Measurements from ENCODE around the gene APOBEC3C.
"Not testable (repeated sequence)": the region's sequence is repeated elsewhere in the genome, so short reads cannot be mapped to it uniquely, and the experiment has no call there.

Gene APOBEC3C

DNA sequence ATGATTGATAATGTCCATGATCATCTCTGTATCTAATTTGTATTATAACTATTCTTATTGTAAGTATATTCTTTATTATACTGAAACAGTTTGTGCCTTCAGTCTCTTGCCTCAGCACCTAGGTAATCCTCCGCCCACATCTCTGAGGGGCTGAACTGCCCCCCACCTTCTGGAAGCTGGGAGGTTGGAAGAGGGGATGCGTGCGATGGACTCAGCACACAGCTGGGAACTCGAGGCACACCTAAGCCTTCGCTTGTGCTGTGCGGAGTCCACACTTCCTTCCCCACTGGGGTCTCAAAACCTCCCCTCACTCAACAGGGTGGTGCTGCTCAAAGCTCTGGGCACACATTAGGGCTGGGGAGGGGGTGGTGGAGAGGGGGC lies 506 bp upstream of the APOBEC3C start:
- H3K9ac ChIP-seq (ENCODE audit: low read depth, low read length); H3K9me3 ChIP-seq (ENCODE audit: control insufficient read depth, insufficient read depth, low read length); H3K4me3 ChIP-seq (ENCODE audit: low read depth, low read length); H3K27me3 ChIP-seq (ENCODE audit: control insufficient read depth, insufficient read depth, low read length); H3K36me3 ChIP-seq (ENCODE audit: control insufficient read depth, insufficient read depth, low read length): not testable (repeated sequence)
- H3K4me1 ChIP-seq (ENCODE audit: control insufficient read depth, insufficient read depth, low read length), result peaks cover 15% of the 10 kb centered on the region

DNA sequence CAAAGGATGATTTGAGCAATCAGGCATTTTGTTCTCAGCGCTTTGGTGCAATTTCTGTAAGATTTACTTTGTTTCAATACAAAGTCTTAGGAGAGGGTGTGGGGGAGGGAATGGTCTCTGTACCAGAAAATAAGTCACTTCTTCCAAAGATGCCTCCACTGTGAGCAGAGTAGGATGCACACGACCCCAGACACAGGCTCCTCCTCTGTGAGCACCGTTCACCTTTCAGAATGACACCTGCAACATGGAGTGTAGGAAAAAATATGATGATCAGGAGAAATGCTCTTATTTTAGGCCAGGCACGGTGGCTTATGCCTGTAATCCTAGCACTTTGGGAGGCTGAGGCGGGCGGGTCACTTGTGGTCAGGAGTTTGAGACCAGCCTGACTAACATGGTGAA lies 665 bp downstream of the APOBEC3C start:
- not testable (repeated sequence) for H3K9ac ChIP-seq (ENCODE audit: low read depth, low read length)
- peak overlapping the region; percentile 33 for H3K4me3 ChIP-seq (ENCODE audit: low read depth, low read length)
- H3K4me1 ChIP-seq (ENCODE audit: control insufficient read depth, insufficient read depth, low read length), result peaks cover 23% of the 10 kb centered on the region

DNA sequence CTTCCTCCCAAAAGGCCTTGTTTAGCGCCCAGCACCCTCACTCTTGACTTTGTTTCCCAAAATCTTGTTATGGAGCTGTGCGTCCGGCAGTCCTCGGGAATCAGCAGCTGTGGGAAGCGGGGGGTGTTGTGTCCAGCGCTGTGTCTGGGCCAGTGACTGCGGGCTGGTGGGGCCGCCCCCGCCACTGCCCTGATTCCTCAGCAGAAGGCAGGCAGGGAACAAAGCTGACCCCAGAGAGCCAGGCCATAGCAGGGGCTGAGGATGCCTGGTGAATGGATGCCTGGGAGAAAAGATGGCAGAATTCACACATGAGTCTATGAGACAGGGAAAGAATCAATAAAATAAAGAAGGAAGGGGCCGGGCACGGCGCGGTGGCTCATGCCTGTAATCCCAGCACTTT lies 2.5 kb downstream of the APOBEC3C start:
- Histone ChIP-seq H3K9ac (ENCODE audit: low read depth, low read length) (no peak overlapping the region), H3K36me3 (ENCODE audit: control insufficient read depth, insufficient read depth, low read length) (no peaks in the 10 kb centered on the region), H3K9me3 (ENCODE audit: control insufficient read depth, insufficient read depth, low read length) (no peaks in the 10 kb centered on the region), H3K4me3 (ENCODE audit: low read depth, low read length) (no peak overlapping the region), H3K27me3 (ENCODE audit: control insufficient read depth, insufficient read depth, low read length) (no peaks in the 10 kb centered on the region), H3K4me1 (ENCODE audit: control insufficient read depth, insufficient read depth, low read length) (peaks cover 24% of the 10 kb centered on the region)

More for the DNA sequence above, 665 bp downstream of the APOBEC3C start:
- not testable (repeated sequence) for H3K9me3 ChIP-seq (ENCODE audit: control insufficient read depth, insufficient read depth, low read length); H3K27me3 ChIP-seq (ENCODE audit: control insufficient read depth, insufficient read depth, low read length); H3K36me3 ChIP-seq (ENCODE audit: control insufficient read depth, insufficient read depth, low read length)

DNA sequence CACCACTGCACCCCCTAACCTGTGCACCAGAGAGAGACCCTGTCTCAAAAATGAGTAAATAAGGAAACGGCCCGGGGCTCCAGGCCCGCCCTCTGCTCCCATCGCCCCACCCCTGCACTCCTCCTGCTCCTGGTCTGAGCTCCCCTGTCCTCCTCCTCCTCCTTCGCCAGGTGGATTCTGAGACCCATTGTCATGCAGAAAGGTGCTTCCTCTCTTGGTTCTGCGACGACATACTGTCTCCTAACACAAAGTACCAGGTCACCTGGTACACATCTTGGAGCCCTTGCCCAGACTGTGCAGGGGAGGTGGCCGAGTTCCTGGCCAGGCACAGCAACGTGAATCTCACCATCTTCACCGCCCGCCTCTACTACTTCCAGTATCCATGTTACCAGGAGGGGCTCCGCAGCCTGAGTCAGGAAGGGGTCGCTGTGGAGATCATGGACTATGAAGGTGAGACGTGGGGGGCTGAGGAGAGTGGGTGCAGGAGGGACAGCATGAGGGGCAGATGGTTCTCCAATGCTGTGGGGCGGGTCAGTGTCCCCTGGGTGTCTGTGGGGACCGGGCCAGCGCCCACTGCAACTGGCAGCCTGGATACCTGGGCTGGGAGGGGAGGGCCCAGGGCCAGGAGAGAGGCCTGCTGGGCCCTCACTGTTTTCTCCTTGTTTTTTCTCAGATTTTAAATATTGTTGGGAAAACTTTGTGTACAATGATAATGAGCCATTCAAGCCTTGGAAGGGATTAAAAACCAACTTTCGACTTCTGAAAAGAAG lies 3.7 kb downstream of the APOBEC3C start:
- peaks cover 26% of the 10 kb centered on the region for H3K4me1 ChIP-seq (ENCODE audit: control insufficient read depth, insufficient read depth, low read length)

DNA sequence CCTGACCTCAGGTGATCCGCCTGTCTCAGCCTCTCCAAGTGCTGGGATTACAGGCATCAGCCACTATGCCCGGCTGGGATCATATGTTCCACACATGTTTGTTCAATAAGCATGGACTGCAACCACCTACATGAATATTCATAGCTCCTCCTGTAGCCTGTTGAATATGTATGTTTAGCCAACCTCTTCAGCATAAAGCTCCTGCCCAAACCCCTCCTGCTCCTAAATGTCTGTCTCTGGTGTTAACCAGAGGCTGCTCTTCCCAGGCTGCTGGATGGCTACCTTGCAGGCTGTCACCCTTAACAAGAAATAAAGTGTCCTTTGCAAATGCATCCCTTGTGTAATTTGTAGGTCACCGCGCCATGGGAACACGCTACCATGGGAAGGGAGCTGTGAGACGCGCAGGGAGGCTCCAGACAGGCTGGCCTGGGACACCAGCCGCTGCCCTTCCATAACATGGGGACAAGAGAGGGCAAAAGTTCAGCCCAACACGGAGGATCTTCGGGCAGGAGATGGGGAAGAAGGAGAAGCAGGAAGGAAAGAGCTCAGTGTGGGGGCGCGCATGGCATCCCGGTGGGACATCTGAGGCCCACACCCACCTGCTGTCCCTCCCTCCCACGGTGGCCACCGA lies 6.1 kb downstream of the APOBEC3C start:
- peak overlapping the region; percentile 27 for H3K4me3 ChIP-seq (ENCODE audit: low read depth, low read length)
- H3K9ac ChIP-seq (ENCODE audit: low read depth, low read length), result not testable (repeated sequence)
- H3K4me1 ChIP-seq (ENCODE audit: control insufficient read depth, insufficient read depth, low read length), result peaks cover 19% of the 10 kb centered on the region

More for the DNA sequence above, 3.7 kb downstream of the APOBEC3C start:
- Histone ChIP-seq H3K9me3 (ENCODE audit: control insufficient read depth, insufficient read depth, low read length) (no peaks in the 10 kb centered on the region), H3K27me3 (ENCODE audit: control insufficient read depth, insufficient read depth, low read length) (no peaks in the 10 kb centered on the region), H3K4me3 (ENCODE audit: low read depth, low read length) (peak overlapping the region; percentile 63), H3K36me3 (ENCODE audit: control insufficient read depth, insufficient read depth, low read length) (no peaks in the 10 kb centered on the region), H3K9ac (ENCODE audit: low read depth, low read length) (peak overlapping the region; percentile 37)

DNA sequence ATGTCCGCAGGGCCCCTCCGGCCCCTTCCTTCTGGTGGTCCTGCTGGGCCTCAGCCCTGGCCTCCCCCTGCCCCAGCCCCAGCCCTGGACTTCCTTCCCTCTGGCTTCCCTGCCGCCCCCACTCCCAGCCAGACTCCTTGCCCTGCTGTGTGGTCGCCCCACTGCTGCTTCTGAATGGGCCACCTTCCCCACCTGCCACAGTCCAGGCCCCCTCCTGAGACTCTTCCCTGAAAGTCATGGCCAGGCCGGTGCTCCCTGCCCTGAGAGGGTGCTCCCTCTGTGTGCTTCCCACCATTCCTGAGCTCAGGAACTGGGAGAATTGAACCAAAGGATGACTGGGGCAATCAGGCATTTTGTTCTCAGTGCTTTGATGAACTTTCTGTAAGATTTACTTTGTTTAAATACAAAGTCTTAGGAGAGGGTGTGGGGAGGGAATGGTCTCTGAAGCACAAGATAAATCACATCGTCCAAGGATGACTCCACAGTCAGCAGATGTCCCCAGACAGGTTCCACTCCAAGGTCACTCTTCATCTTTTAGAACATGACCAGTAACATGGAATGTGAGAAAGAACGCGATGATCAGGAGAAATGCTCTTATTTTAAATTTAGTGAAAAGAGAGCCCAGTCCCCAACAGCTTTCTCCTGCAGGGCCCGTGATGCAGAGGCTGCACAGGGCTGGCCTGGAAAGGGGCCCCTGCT lies 7.6 kb downstream of the APOBEC3C start:
- Histone ChIP-seq H3K4me1 (ENCODE audit: control insufficient read depth, insufficient read depth, low read length) (peaks cover 19% of the 10 kb centered on the region), H3K9ac (ENCODE audit: low read depth, low read length) (no peak overlapping the region), H3K27me3 (ENCODE audit: control insufficient read depth, insufficient read depth, low read length) (no peaks in the 10 kb centered on the region), H3K9me3 (ENCODE audit: control insufficient read depth, insufficient read depth, low read length) (no peaks in the 10 kb centered on the region), H3K36me3 (ENCODE audit: control insufficient read depth, insufficient read depth, low read length) (peaks cover 4% of the 10 kb centered on the region), H3K4me3 (ENCODE audit: low read depth, low read length) (peak overlapping the region; percentile 6)

More for the DNA sequence above, 6.1 kb downstream of the APOBEC3C start:
- H3K36me3 ChIP-seq (ENCODE audit: control insufficient read depth, insufficient read depth, low read length); H3K27me3 ChIP-seq (ENCODE audit: control insufficient read depth, insufficient read depth, low read length); H3K9me3 ChIP-seq (ENCODE audit: control insufficient read depth, insufficient read depth, low read length): not testable (repeated sequence)

DNA sequence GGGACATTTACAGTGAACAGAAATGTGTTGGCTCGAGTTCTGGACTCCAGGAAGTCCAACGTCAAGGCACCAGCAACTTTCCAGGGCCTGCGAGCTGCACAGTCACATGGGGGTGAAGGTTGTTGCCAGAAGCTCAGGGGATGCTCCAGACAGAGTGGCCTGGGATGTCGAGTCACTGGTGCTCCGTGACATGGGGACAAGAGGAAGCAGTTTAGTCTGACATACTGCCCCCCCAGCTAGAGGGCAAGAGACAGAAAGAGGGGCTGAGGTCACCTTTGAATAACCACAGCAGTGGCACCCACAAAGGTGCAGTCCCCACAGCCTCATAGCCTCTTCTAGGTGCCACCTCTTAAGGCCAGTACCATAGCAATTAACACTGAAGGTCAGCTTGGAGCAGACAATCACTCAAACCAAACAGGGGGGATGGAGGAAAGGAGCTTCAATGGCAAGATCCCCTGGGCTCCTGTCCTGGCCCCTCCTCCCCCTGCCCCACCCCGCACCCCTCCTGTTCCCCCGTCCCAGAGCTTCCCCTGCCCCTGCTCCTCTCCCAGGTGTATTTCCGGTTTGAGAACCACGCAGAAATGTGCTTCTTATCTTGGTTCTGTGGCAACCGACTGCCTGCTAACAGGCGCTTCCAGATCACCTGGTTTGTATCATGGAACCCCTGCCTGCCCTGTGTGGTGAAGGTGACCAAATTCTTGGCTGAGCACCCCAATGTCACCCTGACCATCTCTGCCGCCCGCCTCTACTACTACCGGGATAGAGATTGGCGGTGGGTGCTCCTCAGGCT lies 10.7 kb downstream of the APOBEC3C start:
- Histone ChIP-seq H3K9me3 (ENCODE audit: control insufficient read depth, insufficient read depth, low read length) (no peaks in the 10 kb centered on the region), H3K9ac (ENCODE audit: low read depth, low read length) (no peak overlapping the region), H3K27me3 (ENCODE audit: control insufficient read depth, insufficient read depth, low read length) (no peaks in the 10 kb centered on the region), H3K4me1 (ENCODE audit: control insufficient read depth, insufficient read depth, low read length) (peaks cover 3% of the 10 kb centered on the region), H3K36me3 (ENCODE audit: control insufficient read depth, insufficient read depth, low read length) (peaks cover 4% of the 10 kb centered on the region), H3K4me3 (ENCODE audit: low read depth, low read length) (no peak overlapping the region)

DNA sequence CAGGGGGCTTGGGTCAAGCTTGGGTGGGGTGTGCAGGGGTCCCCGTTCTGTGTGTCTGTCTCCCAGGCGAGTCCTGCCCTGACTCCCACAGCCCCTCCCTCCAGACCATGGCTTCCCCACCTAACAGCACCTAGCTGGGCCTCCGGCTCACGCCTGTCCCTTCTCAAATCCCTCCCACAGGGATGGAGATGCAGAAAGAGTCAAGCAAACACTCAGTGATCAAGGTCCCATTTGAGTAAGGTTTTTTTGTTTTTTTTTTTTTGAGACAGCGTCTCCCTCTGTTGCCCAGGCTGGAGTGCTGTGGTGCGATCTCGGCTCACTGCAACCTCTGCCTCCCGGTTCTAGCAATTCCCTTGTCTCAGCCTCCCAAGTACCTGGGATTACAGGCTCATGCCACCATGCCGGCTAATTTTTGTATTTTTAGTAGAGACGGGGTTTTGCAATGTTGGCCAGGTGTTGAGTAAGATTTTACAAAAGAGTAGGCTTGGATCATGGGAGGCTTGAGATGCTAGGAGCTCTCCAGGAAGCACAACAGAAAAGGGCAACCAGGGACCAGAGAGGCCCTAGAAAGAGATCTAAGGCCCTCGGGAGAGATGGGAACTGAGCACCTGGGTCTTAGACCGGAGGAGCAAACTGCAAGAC lies 12.6 kb downstream of the APOBEC3C start:
- Histone ChIP-seq H3K27me3 (ENCODE audit: control insufficient read depth, insufficient read depth, low read length) (no peaks in the 10 kb centered on the region), H3K9ac (ENCODE audit: low read depth, low read length) (no peak overlapping the region)

DNA sequence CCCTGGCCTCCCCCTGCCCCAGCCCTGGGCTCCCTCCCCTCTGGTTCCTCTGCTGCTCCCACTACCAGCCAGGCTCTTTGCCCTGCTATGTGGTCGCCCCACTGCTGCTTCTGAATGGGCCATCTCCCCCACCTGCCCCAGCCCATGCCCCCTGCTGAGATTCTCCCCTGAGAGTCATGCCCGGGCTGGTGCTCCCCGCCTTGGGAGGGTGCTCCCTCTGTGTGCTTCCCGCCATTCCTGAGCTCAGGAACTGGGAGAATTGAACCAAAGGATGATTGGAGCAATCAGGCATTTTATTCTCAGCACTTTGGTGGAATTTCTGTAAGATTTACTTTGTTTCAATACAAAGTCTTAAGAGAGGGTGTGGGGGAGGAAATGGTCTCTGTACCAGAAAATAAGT lies 13.7 kb downstream of the APOBEC3C start:
- H3K9me3 ChIP-seq (ENCODE audit: control insufficient read depth, insufficient read depth, low read length), result no peaks in the 10 kb centered on the region
- peaks cover 4% of the 10 kb centered on the region for H3K36me3 ChIP-seq (ENCODE audit: control insufficient read depth, insufficient read depth, low read length)
- H3K27me3 ChIP-seq (ENCODE audit: control insufficient read depth, insufficient read depth, low read length), result no peaks in the 10 kb centered on the region
- H3K9ac ChIP-seq (ENCODE audit: low read depth, low read length), result no peak overlapping the region
- H3K4me1 ChIP-seq (ENCODE audit: control insufficient read depth, insufficient read depth, low read length), result peaks cover 6% of the 10 kb centered on the region
- H3K4me3 ChIP-seq (ENCODE audit: low read depth, low read length), result no peak overlapping the region

More for the DNA sequence above, 12.6 kb downstream of the APOBEC3C start:
- no peak overlapping the region for H3K4me3 ChIP-seq (ENCODE audit: low read depth, low read length)
- peaks cover 4% of the 10 kb centered on the region for H3K4me1 ChIP-seq (ENCODE audit: control insufficient read depth, insufficient read depth, low read length)
- H3K9me3 ChIP-seq (ENCODE audit: control insufficient read depth, insufficient read depth, low read length), result no peaks in the 10 kb centered on the region
- H3K36me3 ChIP-seq (ENCODE audit: control insufficient read depth, insufficient read depth, low read length), result peaks cover 4% of the 10 kb centered on the region

DNA sequence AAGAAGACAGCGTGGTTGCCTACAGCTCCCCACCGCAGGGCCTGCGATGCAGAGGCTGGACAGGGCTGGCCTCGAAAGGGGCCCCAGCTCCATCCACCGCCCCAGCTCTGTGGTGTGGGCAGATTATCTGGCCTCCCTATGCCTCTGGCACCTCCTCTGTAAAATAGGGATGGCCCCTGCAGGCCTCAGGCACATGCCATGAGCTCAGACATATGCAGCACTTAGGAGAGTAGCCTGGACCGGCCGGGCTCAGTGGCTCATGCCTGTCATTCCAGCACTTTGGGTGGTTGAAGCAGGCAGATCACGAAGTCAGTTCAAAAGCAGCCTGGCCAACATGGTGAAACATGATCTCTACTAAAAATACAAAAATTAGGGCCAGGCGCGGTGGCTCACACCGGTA lies 14.2 kb downstream of the APOBEC3C start:
- Histone ChIP-seq H3K36me3 (ENCODE audit: control insufficient read depth, insufficient read depth, low read length) (peaks cover 4% of the 10 kb centered on the region), H3K27me3 (ENCODE audit: control insufficient read depth, insufficient read depth, low read length) (no peaks in the 10 kb centered on the region), H3K9me3 (ENCODE audit: control insufficient read depth, insufficient read depth, low read length) (no peaks in the 10 kb centered on the region), H3K9ac (ENCODE audit: low read depth, low read length) (no peak overlapping the region), H3K4me1 (ENCODE audit: control insufficient read depth, insufficient read depth, low read length) (peaks cover 6% of the 10 kb centered on the region), H3K4me3 (ENCODE audit: low read depth, low read length) (no peak overlapping the region)

DNA sequence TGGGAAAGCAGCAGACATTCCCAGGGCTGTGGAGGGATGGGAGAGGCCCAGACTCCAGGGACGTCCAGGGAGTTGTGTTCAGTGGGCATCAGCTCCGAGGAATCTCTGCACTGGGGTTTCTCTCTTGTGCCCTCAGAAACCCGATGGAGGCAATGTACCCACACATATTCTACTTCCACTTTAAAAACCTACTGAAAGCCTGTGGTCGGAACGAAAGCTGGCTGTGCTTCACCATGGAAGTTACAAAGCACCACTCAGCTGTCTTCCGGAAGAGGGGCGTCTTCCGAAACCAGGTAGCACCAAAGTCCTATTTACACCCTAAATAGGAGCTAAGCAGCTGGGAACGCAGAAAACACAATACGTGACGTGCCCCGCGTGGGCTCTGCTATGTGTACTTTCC lies 15.2 kb downstream of the APOBEC3C start:
- H3K9me3 ChIP-seq (ENCODE audit: control insufficient read depth, insufficient read depth, low read length), result no peaks in the 10 kb centered on the region
- no peaks in the 10 kb centered on the region for H3K36me3 ChIP-seq (ENCODE audit: control insufficient read depth, insufficient read depth, low read length)
- peaks cover 6% of the 10 kb centered on the region for H3K4me1 ChIP-seq (ENCODE audit: control insufficient read depth, insufficient read depth, low read length)
- H3K4me3 ChIP-seq (ENCODE audit: low read depth, low read length), result no peak overlapping the region
- no peaks in the 10 kb centered on the region for H3K27me3 ChIP-seq (ENCODE audit: control insufficient read depth, insufficient read depth, low read length)
- H3K9ac ChIP-seq (ENCODE audit: low read depth, low read length), result no peak overlapping the region
